GM19452 (cell line): ENCODE measurements around the gene RAB6B.

Source experiments
- ATAC-seq: cut with Tn5 transposase; IDR thresholded peaks from one replicate; pipeline ENCODE4 v1.9.1; 2021; ENCODE audit not compliant: unreplicated experiment

Gene RAB6B

GRCh38 chr3:133776794-133777438 is 118.8 kb downstream of the RAB6B start:
- ATAC-seq: no peak

GRCh38 chr3:133775835-133776234 is 119.8 kb downstream of the RAB6B start:
- no peak for ATAC-seq

GRCh38 chr3:133775309-133775708 is 120.4 kb downstream of the RAB6B start:
- no peak for ATAC-seq
